Measurements from ENCODE around the gene C4BPA.

Gene C4BPA

GRCh38 chr1:207145401-207146058 is 41.5 kb downstream of the C4BPA start:
- H3K27ac ChIP-seq = no peak overlapping the region
- TF ChIP-seq, protein P1, sequence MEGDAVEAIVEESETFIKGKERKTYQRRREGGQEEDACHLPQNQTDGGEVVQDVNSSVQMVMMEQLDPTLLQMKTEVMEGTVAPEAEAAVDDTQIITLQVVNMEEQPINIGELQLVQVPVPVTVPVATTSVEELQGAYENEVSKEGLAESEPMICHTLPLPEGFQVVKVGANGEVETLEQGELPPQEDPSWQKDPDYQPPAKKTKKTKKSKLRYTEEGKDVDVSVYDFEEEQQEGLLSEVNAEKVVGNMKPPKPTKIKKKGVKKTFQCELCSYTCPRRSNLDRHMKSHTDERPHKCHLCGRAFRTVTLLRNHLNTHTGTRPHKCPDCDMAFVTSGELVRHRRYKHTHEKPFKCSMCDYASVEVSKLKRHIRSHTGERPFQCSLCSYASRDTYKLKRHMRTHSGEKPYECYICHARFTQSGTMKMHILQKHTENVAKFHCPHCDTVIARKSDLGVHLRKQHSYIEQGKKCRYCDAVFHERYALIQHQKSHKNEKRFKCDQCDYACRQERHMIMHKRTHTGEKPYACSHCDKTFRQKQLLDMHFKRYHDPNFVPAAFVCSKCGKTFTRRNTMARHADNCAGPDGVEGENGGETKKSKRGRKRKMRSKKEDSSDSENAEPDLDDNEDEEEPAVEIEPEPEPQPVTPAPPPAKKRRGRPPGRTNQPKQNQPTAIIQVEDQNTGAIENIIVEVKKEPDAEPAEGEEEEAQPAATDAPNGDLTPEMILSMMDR (conservative IDR thresholded peaks at IDR 0.05) = no peak

DNA sequence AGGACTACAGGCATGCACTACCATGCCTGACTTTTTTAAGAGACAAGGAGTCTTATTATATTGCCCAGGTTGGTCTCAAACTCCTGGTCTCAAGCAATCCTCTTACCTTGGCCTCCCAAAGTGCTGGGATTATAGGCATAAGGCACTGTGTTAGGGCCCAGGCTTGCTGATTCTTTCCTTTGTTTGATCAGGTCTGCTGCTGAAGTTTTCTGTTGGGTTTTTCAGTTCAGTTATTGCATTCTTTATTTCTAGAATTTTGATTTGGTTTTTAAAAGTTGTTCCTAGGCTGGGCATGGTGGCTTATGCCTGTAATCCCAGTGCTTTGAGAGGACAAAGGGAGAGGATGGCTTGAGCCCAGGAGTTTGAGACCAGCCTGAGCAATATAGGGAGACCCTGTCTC is 47.9 kb downstream of the C4BPA start:
- TF ChIP-seq, protein P1 (conservative IDR thresholded peaks at IDR 0.05) = no peak
- no peak overlapping the region for H3K27ac ChIP-seq

DNA sequence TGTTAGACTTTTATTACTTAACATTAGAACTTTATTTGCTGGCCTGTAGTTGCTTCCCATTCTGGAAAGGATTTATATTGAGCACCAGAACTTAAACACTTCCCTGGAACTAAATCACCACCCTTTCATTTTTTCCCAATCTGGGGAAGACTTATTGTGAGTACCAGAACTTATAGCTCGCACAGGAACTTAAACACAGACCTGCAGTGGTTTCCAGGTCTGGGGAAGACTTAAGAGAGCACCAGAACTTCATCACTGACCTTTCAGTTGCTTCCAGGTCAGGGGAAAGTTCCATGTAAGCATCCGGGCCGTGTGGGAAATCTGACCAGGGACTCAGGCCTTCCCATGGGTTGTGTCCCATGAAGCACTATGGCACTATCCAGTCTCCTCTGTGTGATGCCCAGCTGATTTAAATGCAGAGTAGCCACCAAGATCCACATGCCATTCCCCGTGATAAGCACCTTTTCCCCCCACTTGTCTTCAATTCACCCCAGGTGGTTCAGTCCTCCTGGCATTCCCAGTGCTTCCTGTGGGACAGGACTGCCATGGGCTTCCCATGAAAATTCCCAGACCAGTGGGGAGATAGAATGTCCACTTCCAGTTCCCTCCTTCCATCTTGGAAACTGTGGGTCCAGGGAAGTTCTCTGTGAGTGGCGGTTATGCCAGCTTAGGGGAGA is 48.9 kb downstream of the C4BPA start:
- no peak overlapping the region for H3K27ac ChIP-seq
- TF ChIP-seq, protein P1 (conservative IDR thresholded peaks at IDR 0.05) = no peak

GRCh38 chr1:207155028-207155427 is 51.0 kb downstream of the C4BPA start:
- TF ChIP-seq, protein P1 (conservative IDR thresholded peaks at IDR 0.05) = no peak
- no peak overlapping the region for H3K27ac ChIP-seq

DNA sequence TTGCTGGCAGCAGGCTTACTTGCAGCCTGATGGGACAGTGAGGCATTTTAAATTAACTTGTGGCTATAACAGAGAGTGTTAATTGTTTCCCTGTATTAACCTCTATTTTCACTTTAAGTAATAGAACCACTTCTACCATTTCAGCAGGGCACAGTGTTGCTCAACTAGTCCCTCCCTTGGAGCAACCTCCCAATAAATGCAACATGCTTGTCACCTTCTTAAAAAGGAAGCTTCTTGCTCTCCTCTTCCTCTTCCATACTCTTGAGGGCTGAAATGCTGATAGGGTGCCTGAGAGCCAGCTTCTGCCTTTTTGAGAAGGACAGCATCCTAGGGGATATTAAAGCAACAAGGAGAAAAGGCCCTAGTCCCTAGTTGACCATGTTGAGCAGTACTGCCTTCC is 52.1 kb downstream of the C4BPA start:
- TF ChIP-seq, protein P1 (conservative IDR thresholded peaks at IDR 0.05) = no peak

GRCh38 chr1:207156826-207157225 is 52.8 kb downstream of the C4BPA start:
- TF ChIP-seq, protein P1 (conservative IDR thresholded peaks at IDR 0.05) = no peak

More for the DNA sequence above, 52.1 kb downstream of the C4BPA start:
- no peak overlapping the region for H3K27ac ChIP-seq

DNA sequence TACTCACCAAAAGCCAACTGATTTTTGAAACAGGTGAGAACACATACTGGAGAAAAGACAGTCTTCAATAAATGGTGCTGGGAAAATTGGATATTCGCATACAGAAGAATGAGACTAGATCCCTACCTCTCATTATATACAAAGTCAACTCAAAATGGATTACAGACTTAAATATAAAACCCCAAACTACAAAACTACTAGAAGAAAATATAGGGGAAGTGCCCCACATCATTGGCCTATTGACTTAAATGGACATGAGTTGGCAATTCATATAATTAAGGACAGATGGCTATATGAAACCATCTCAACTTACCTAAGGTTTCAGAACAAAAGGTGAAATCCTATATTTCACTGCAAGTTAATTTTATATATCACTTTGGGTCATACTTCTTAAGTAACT is 60.1 kb downstream of the C4BPA start:
- TF ChIP-seq, protein P1 (conservative IDR thresholded peaks at IDR 0.05) = no peak
- no peak overlapping the region for H3K27ac ChIP-seq

More at GRCh38 chr1:207156826-207157225, 52.8 kb downstream of the C4BPA start:
- no peak overlapping the region for H3K27ac ChIP-seq

All from VCaP (cell line).